ENCODE results near the gene ITPR2.
"Not testable (repeated sequence)": the region's sequence is repeated elsewhere in the genome, so short reads cannot be mapped to it uniquely, and the experiment has no call there.

Gene ITPR2

GRCh38 chr12:26654623-26655022 lies 178.4 kb downstream of the ITPR2 start:
- no peak for FAIRE-seq

GRCh38 chr12:26651566-26652188 lies 181.3 kb downstream of the ITPR2 start:
- peak; percentile 94 for FAIRE-seq

DNA sequence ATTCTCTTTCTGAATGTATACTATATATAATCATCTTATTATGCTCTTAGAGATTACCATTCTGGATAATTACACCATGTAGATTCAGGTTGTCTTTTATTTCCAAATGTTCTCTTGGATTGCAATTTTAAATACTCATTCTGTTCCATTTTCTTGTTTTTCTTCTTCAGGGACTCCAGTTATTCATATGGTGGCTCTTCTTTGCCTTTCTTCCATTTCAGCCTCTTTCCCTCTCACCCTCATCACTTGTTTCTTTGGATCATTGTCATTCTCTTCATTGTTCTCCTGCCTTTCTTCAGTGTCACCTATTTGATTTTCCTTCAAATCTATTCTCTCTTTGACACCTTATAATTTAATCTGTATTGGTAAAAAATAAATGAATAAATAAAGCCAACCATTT lies 182.0 kb downstream of the ITPR2 start:
- FAIRE-seq, result no peak

- no peak for FAIRE-seq
Observed at GRCh38 chr12:26648999-26649398, 184.0 kb downstream of the ITPR2 start.

- FAIRE-seq, result no peak
Observed at GRCh38 chr12:26648584-26648983, 184.4 kb downstream of the ITPR2 start.

DNA sequence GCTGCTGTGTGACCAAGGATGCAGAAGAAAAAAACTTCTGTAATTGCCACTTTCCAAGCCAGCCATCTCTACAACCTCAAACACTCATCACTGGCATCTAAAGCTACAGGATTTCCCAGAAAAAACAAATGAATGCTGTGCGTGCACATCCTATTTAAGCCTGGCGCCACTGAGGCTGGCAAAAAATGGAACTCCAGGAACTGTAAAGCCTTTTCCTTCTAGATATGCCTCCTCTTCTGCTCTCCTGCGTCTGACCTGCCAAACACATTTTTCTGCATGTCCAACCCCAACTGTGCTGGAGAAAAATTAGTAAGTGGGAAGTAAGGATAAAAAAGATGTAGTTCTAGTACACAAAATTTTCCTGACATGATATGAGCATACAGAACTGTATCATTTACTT lies 184.9 kb downstream of the ITPR2 start:
- no peak for FAIRE-seq

DNA sequence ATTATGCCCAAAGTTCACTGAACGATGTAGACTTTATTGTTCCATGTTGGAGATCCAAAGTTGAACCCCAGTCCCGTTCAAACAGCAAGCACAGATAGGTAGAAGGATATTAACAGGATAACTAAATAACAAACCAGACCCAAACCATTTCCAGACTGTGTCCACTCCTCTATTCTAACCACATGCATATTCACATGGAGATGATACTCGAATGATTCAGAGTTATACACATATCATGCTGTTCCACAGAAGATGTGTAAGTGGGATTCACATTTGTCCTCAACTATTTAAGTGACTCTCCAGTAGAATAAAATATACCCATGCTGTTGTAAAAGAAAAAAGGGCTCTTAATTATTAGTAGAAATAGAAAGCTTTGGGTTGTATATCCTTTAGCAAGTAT lies 185.9 kb downstream of the ITPR2 start:
- no peak for FAIRE-seq

- FAIRE-seq, result no peak
Observed at GRCh38 chr12:26646571-26646970, 186.4 kb downstream of the ITPR2 start.

- FAIRE-seq, result not testable (repeated sequence)
Observed at GRCh38 chr12:26644376-26644775, 188.6 kb downstream of the ITPR2 start.

DNA sequence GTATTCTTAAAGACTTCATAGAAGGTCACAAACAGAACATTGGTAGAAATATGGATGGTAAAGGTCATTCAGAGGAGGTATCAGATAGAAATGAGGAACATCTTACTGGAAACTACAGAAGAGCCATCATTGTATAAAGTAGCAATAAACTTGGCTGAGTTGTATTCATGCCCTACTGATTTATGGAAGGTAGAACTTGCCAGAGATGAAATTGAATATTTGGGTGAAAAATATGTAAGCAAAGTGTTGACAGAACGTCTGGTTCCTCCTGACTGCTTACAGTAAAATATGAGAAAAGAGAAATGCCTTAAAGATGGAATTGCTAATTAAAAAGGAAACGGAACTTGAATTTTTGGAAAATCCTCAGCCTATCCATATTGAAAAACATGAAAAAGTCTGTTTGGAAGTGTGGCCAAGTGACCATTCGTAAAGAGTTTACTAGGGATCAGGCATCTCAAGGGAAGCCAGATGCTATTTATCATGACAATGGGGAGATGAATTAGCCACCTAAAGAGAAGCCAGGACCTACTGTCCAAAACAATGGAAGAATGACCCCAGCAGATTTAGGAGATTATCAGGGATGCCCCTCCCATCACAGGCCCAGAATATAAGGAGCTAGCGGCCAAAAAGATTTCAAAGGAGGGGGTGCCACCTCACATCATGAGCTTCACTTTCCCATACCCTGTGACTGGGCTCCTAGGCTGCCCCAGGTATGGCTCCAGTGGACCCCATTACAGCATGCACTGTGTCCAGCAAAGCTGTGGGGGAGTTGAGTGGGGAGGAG lies 189.3 kb downstream of the ITPR2 start:
- no peak for FAIRE-seq

GRCh38 chr12:26642361-26642760 lies 190.6 kb downstream of the ITPR2 start:
- no peak for FAIRE-seq

- FAIRE-seq, result no peak
Observed at GRCh38 chr12:26636710-26637328, 196.2 kb downstream of the ITPR2 start.

DNA sequence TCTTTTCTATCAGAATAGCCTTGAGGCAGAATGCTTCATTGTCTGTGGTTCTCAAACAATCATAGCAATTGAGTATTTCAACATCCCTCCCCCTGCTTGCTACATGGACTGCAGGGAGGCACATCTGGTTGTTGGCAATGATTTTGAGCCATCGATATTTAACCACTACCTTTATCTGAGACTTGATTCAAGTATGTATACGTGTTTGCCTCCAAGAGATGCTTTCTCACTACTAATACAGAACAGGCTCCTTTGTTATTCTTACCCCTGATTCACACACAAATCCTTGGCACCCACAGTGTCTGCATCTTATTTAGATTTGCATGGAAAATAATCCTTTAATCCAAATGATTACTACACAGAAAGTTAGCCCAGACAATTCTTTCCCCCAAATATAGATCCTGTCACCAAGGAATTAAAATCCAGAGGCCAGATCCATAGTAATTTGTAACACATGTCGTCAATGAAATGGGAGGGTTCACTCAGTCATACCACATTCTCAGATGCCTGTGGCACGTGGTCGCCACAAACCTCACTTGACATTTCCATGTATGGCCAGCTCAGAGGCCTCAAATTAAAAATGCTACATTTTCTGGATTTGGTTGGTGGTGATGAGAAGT lies 199.3 kb downstream of the ITPR2 start:
- no peak for FAIRE-seq

DNA sequence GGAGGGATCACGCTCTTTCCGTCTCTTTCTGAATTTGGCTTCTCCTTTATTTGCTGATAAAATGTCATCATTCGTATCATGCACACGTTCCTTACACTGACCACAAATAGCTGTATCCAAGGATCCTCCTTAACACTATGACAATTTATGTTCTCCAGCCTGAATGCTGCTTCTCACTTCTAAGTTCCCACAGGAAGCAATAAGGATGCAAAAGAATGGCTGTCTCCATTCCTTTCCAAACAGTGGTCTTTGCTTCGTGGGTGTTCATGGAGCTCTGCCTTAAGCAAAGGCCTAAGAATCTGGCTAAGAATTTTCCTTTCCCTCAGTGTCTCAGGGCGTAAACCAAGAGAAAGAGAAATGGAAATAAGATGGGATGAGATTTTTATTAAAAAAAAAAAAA lies 200.2 kb downstream of the ITPR2 start:
- FAIRE-seq, result no peak

GRCh38 chr12:26631846-26632245 lies 201.1 kb downstream of the ITPR2 start:
- FAIRE-seq, result no peak

DNA sequence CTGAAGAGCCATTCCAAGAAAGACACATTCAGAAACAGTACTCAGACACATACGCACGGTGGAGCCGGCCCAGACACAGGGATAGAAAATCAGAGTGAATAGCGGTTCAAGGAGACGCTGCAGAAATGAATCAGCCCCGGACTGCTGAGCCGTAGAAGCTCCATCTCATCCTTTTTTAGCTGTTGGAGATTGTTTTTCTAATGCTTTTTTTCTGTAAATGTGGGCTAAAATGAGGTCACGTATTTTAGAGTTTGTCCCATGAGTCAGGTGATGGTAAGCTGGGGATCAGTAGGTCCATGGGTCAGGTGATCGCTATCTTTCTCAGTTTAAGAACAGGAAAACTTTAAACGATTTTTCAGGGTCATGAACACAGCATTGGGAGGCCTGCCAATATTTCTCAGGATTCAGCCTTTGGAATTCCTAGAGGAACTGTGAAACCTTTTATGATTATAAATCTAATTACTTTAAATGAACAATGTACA lies 202.4 kb downstream of the ITPR2 start:
- FAIRE-seq, result no peak

DNA sequence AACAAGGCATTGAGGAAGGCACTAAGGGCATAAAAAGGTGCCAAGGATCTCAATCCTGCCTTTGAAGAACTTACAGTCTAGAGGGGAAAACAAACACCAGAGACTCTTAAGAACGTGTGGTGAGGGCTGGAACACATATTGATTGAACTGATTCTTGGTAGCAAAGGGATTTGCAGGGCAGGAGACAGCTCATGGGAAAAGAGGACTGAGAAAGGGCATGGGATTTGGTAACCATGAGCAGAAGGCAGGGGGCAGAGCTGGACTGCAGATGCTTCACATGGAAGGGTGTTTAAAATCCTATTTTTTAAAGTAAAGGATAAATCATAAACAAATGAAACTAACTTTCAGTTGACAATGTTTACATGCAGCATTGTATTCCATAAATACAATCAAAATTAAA lies 203.1 kb downstream of the ITPR2 start:
- peak; percentile 8 for FAIRE-seq

GRCh38 chr12:26628234-26628633 lies 204.8 kb downstream of the ITPR2 start:
- no peak for FAIRE-seq

GRCh38 chr12:26627335-26627734 lies 205.7 kb downstream of the ITPR2 start:
- no peak for FAIRE-seq

GRCh38 chr12:26623136-26623535 lies 209.9 kb downstream of the ITPR2 start:
- no peak for FAIRE-seq

DNA sequence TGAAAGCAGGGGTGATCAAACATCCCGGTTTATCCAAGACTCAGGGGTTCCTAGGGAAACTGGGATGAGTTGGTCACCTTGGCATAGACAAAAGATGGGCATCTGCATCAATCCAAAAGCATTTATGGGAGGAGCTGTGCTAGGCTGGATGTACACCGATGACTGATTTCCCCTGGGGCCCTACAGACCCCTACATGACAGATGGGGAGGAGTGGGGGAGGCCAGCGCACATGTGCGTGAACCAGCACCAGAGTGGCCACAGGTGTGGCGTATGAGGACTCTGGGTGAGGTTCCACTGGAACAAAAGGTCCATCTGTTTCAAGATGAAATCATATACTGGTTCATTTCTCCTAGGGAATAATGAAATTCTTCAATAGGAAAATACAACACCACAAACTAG lies 210.4 kb downstream of the ITPR2 start:
- FAIRE-seq, result no peak

- FAIRE-seq, result no peak
Observed at GRCh38 chr12:26621932-26622331, 211.1 kb downstream of the ITPR2 start.

GRCh38 chr12:26620907-26621306 lies 212.1 kb downstream of the ITPR2 start:
- no peak for FAIRE-seq

- FAIRE-seq, result no peak
Observed at GRCh38 chr12:26617513-26617912, 215.5 kb downstream of the ITPR2 start.

Data from G401.6 (cell line).